HG03342 (cell line): ENCODE results near the gene ATG2A.

Experiments used
- ATAC-seq: cut with Tn5 transposase; IDR thresholded peaks from one replicate; pipeline ENCODE4 v1.9.1; 2021; ENCODE audit warnings: mild to moderate bottlenecking, moderate library complexity; ENCODE audit not compliant: unreplicated experiment

ATG2A gene

GRCh38 chr11:64888406-64888728, 28.6 kb downstream of the ATG2A start:
- ATAC-seq: no peak

DNA sequence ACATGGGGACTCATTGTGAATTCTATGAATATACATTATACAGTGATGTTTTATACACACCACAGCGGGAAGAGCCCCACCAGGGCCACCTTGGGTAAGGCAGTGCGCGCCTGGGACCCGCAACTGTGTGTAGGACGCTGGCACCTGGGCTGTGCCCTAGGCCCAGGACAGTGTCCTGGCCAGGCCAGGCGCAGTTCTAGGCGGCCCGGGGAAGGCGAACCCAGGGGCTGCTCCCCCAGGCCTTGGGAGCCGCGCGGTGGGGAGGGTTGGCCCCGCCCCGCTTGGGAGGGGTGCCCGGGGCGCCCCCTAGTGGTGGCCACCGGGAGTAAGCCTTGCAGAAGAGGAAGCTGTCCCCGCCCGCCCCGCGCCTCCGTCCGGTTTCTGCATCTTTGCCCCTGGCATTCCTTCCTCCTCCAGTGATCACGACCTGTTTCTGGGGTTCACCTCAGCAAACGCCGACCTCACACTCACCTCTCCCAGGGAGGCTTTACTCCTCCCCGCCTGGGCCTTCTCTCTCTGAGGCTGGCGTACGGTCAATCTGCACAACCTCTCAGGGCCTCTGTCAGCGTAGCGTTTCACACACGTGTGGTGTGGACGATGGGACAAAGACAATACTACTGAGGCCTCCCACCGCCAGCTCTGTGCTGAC, 29.1 kb downstream of the ATG2A start:
- ATAC-seq: peak; percentile 75

GRCh38 chr11:64887234-64887756, 29.7 kb downstream of the ATG2A start:
- ATAC-seq: no peak

DNA sequence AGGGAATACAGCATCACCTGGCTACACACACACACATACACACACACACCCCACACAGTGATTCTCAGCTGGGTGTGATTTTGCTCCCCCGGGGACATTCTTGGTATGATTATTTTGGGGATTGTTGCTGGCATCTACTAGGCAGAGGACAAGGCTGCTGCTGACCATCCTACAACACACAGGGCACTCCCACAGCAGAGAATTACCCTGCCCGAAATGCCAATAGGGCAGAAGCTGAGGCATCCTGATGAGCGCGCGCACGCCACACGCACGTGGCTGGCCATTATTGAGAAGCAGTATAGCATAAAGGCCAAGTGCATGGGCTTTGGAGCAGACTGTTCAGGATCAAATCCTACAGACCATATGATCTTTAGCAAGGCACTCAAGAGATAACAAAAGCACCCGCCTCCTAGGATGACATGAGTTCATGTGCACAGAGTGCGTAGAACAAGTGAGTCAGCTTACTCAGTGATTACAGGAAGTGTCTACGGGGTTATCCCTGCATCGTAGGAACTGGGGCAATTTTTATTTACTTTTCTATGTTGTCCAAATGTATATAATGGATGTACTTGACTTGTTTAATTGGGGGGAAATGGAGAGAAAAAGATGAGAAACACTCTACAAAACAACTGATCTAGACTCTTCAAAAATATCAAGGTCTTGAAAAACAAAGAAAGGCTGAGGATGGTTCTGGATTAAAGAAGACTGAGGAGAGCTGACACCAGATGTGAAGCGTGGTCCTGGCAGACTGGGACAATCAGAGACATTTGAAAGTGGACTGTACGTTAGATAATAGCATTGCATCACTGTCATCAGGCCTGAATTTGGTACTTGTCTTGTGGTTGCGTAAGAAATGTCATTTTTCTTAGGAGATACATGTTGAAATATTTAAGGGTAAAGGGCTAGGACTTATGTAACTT, 31.4 kb downstream of the ATG2A start:
- no peak for ATAC-seq

- no peak for ATAC-seq
Observed at GRCh38 chr11:64884019-64884418, 33.0 kb downstream of the ATG2A start.

DNA sequence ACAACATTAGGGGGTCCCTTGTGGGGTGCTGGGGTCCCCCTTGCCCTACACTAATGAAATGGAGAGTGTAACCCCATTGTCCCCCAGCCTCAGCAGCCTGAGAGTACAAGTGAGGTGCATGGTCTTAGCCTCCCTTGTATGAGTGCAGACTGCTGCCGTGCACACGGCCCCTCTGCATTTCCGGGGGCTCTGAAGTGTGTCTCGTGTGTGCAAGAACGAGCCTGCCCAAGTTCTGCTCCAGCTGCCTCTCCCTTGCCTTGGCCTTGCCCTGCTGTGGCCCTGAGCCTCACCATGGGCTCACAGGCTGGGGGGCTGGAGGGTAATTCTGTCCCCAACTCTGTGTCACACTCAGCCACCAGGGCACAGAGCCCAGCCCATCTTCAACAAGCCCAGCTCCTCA, 33.4 kb downstream of the ATG2A start:
- no peak for ATAC-seq

DNA sequence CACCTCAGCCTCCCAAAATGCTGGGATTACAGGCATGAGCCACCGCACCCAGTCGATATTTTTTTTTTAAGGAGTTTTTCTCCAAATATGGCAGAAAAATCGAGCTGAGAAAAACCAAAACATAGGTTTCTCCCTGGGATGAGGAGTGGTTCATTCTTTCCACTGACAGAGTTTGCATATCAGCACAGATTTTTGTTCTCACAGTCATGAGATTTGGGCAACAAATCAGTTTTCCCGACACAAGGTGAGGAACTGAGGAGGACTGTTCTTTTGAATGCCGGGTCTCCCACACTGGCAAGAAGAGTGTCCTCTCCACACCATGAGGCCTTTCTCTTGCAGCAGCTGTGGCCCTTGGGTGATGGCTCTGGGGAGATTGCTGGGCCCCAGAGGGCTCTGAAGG, 34.8 kb downstream of the ATG2A start:
- ATAC-seq: no peak

DNA sequence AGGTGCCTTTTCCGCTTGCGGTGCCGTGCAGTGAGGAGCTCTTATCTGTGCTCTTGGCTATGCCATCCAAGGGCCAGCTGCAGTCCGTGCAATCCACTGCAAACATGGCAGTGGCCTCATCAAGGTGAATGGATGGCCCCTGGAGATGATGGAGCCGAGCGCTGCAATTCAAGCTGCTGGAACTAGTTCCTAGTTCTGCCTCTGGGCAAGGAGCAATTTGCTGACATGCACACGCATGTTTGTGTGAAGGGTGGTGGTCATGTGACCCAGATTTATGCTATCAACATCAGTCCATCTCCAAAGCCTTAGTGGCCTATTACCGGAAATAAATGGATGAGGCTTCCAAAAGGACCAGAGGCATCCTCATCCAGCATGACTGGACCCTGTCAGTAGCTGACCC, 35.5 kb downstream of the ATG2A start:
- ATAC-seq: no peak

DNA sequence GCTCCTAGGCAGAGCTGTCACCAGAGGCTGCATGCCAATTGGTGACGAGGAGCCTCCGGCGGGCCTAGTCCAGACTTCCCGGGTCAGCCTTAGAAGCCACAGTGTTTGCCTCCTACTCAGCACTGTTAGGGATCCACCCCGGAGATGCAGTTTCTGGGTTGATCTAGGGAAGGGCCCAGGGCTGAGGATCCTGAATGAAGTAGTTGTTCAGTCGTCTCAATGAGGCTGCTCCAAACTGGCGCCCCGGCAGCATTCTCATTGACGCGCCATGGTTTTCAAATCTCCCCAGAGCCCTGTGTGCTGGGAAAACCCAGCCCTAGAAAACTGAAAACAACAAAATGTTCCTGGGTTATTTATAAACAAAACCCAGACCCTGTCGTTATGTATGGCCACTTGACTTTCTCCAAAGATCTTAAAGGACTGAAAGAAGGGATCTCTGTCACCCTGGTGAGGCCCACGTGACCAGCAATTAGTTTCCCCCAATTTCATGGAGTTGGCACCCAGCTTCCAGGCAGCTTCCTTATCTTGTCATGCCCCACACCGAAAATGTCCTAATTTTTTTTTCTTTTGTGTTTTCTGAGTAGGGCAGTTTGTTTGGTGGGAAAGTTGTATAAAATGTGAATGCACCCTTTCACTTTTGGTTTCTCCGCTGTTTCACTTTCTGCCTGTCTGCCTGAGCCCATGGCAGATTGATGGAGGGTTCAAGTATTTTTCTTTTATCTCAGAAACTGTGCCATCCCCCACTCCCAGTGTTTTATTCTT, 36.6 kb downstream of the ATG2A start:
- ATAC-seq: no peak

- ATAC-seq: no peak
Observed at GRCh38 chr11:64879244-64879900, 37.6 kb downstream of the ATG2A start.

GRCh38 chr11:64878494-64879243, 38.3 kb downstream of the ATG2A start, which contains the start of gene EHD1:
TSS of gene EHD1 (minus strand) at chr11:64878621. CDS start at chr11:64878464, 157 bp downstream.
- ATAC-seq: peak; percentile 70

- peak; percentile 4 for ATAC-seq
Observed at GRCh38 chr11:64878223-64878493, 38.9 kb downstream of the ATG2A start.

GRCh38 chr11:64877390-64878222, 39.4 kb downstream of the ATG2A start:
- no peak for ATAC-seq

DNA sequence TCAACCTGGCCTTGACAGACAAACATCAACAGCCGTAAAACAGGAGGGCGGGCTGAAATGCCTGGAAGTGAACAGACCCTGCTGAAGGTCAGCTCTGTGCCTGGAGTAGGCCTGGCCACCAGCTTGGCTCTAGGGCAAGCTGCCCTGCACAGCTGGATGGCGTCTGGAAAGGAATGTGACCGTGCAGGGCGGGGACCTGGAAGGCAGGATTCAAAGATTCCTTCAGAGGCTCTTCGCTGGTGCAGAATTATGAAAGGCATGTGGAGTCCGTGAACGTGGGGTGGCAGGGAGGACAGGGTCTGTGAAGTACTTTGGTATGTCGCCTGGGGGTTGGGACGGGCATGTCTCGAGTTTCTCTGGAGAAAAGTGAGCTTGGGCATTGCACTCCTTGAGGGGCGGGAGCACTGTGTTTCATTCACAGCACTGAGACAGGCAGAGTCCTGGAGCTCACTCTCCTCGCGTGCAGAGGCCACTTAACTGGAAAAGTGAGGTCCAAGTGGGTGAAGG, 40.1 kb downstream of the ATG2A start:
- ATAC-seq: no peak

DNA sequence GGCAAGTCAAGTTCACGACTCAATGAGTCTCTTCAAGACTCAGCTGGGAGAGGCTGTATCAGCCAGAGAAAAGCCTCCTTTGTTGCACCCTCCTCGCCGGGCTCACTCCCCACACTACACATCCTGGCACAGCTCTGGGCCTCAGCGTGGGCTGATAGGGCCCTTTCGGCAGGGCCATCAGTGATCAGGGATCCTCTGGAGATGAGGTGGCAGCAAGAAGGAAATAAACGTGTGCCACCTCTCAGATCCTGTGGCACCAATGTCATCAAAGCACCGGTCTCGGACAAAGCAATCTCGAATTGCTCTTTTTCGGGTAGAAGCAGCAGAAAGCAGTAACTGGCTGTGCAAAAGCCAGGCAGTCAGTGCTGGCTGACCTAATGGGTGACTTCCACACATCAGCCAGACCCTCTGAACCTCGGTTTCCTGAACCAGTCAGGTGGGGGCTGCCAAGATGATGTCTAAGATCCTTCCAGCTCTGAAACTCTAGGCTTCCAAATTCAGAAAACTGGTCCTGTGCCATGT, 40.7 kb downstream of the ATG2A start:
- no peak for ATAC-seq

DNA sequence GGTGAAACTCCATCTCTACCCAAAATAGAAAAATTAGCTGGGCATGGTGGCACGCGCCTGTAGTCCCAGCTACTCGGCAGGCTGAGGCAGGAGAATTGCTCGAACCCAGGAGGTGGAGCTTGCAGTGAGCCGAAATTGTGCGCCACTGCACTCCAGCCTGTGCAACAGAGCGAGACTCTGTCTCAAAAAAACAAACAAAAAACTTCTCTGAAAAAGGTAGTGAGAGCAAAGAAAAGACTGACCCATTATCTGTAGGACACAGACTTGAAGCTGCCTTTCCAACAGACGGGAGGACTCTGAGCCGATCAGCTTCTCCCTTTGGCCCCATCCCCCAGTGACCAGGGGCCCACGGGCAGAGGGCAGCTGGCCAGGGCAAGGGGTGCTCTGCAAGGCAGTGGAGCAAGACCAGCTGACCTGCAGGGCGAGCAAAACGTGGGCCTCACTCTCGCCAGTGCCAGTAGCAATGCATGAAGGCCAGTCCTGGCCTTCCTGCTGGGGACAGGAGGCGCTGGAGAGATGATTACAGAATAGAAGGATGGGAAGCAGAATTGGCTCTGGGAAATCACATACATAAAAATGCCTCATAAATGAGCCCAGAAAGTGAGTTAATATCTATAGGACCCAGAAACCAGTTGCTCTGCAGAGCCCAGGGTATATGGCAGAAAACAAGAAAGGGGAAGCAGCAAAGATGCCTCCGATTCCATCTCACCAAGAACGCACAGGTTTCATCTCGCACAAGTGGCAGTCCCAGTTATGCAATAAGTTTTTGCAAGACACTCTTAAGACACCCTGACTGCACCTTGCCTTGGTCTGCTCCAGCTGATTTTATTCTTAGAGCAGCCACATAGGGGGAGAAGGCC, 41.4 kb downstream of the ATG2A start:
- no peak for ATAC-seq

- ATAC-seq: no peak
Observed at GRCh38 chr11:64874308-64875240, 42.4 kb downstream of the ATG2A start.
